Measurements from ENCODE around the gene ANXA6. TPM values are rescaled to one million over a fixed set of nuclear protein-coding genes. Genes with fewer than 3 reads are reported as not detected.

Gene ANXA6
- total and polyA plus RNA-seq, 9 of the 15 experiments (the other 6 are each of a cell fraction or from before 2014, with no cell fraction given): 0.70 to 13.2 (median 8.3) TPM

GRCh38 chr5:151063142-151063989, 94.2 kb downstream of the ANXA6 start (continued):
- TF ChIP-seq DLX4 (CRISPR knock-in tag; IDR thresholded peaks at IDR 0.05) (no peak), SRSF1 (IDR thresholded peaks at IDR 0.05; ENCODE audit: low read depth, low read length) (no peak), DPF2 (IDR thresholded peaks at IDR 0.05) (peak; percentile 67), HDAC1 (IDR thresholded peaks at IDR 0.05) (peak in 1 of 2 experiments; percentile 64; a peak in 1 of 4 replicates), SMAD4 (CRISPR knock-in tag; conservative IDR thresholded peaks at IDR 0.05) (peak; percentile 83), SMARCE1 (IDR thresholded peaks at IDR 0.05) (0 out of 2 replicates have a peak, but pooled peaks have one; percentile 34), ZNF445 (CRISPR knock-in tag; IDR thresholded peaks at IDR 0.05; ENCODE audit: low read depth) (no peak), STAT5A (IDR thresholded peaks at IDR 0.05; ENCODE audit: borderline replicate concordance, low read length) (no peak), ATF7 (IDR thresholded peaks at IDR 0.05) (peak; percentile 40; the same call in 1 of the 2 replicates), CC2D1A (IDR thresholded peaks at IDR 0.05) (no peak), RBBP5 (IDR thresholded peaks at IDR 0.05; ENCODE audit: borderline replicate concordance, insufficient read depth, low read length, poor library complexity, severe bottlenecking) (no peak), ARID4B (CRISPR knock-in tag; IDR thresholded peaks at IDR 0.05) (no peak), ESRRA (IDR thresholded peaks at IDR 0.05; ENCODE audit: borderline replicate concordance, low read depth) (0 out of 2 replicates have a peak, but pooled peaks have one; percentile 17), MEF2D (tag; conservative IDR thresholded peaks at IDR 0.05; ENCODE audit: low read depth) (peak; percentile 96), ZNF263 (CRISPR knock-in tag; IDR thresholded peaks at IDR 0.05; ENCODE audit: borderline replicate concordance) (no peak), TFE3 (CRISPR knock-in tag; IDR thresholded peaks at IDR 0.05) (no peak), NCOR1 (IDR thresholded peaks at IDR 0.05) (peak; percentile 82), THRB (CRISPR knock-in tag; conservative IDR thresholded peaks at IDR 0.05) (no peak), CEBPG (CRISPR knock-in tag; IDR thresholded peaks at IDR 0.05) (no peak), CEBPG (tag; conservative IDR thresholded peaks at IDR 0.05 in 1 of 2, IDR thresholded peaks at IDR 0.05 in 1 of 2) (no peak)
